ENCODE results near the gene ANKS3. TPM values are rescaled to one million over a fixed set of nuclear protein-coding genes. Genes with fewer than 3 reads are reported as not detected.

The ANKS3 gene
- total and polyA plus RNA-seq, 2 of the 8 experiments (the other 6 are each of a cell fraction or from before 2014, with no cell fraction given): 15.5 to 23.9 TPM

GRCh38 chr16:4667203-4667963, 66.7 kb downstream of the ANKS3 start:
- no peak for FAIRE-seq
- WGBS, 2 experiments (ENCODE audit: extremely low coverage in 1 of 2, insufficient coverage in 1 of 2, insufficient read length in 1 of 2, insufficient replicate concordance in 2 of 2, low coverage in 1 of 2, low lambda C conversion rate in 2 of 2, missing lambda C conversion rate in 1 of 2): 93% methylated on average over 20 of the region's 20 CpGs; no CpG with 5 or more reads in 1 of the 2 experiments

More at GRCh38 chr16:4667203-4667963, 66.7 kb downstream of the ANKS3 start:
- H2BK5ac ChIP-seq (ENCODE audit: low read depth, low read length): no peak overlapping the region; the same call in 1 of the 2 replicates
- no peak overlapping the region for H3K27ac ChIP-seq (ENCODE audit: low read depth, low read length)
- no peak overlapping the region for H4K5ac ChIP-seq (ENCODE audit: insufficient read length, low read depth, low read length)
- H2AFZ ChIP-seq (ENCODE audit: low read length): no peak overlapping the region
- H3K36me3 ChIP-seq (ENCODE audit: control insufficient read depth in 2 of 4, insufficient read depth in 4 of 4, low read length in 3 of 4): peaks cover 2 to 26% (median 19%) of the 10 kb centered on the region in 4 experiments; a peak in 7 of 8 replicates
- H4K20me1 ChIP-seq (replicated peaks in 1 of 2; ENCODE audit: control insufficient read depth in 1 of 2, insufficient read depth in 2 of 2, low read length in 2 of 2): peaks cover 0 to 14% of the 10 kb centered on the region in 2 experiments
- H4K91ac ChIP-seq (replicated peaks; ENCODE audit: insufficient read length, low read length): no peak overlapping the region
- H2BK12ac ChIP-seq (ENCODE audit: low read depth, low read length): no peak overlapping the region
- H2AK5ac ChIP-seq (ENCODE audit: low read depth, low read length): no peak overlapping the region
- H3K18ac ChIP-seq (ENCODE audit: extremely low read depth, low read length): no peak overlapping the region
- no peak overlapping the region for H3K14ac ChIP-seq (ENCODE audit: insufficient read length)
- no peak overlapping the region for H4K8ac ChIP-seq (ENCODE audit: extremely low read depth, insufficient read depth, low read length)
- H3K23me2 ChIP-seq (ENCODE audit: low read depth, low read length): peaks cover 6% of the 10 kb centered on the region
- peaks cover 0 to 2% (median 0%) of the 10 kb centered on the region in 4 experiments; a peak in 3 of 7 replicates for H3K4me1 ChIP-seq (replicated peaks in 1 of 4; ENCODE audit: control insufficient read depth in 3 of 4, insufficient read depth in 4 of 4, low read length in 3 of 4)
- no peak overlapping the region for H3K4me3 ChIP-seq (ENCODE audit: extremely low read depth in 1 of 4, insufficient read depth in 2 of 4, low read depth in 3 of 4, low read length in 4 of 4)
- no peak overlapping the region for H3K4me2 ChIP-seq (ENCODE audit: insufficient read depth in 1 of 2, low read depth in 2 of 2, low read length in 2 of 2)
- H3K27me3 ChIP-seq (replicated peaks in 1 of 4; ENCODE audit: control insufficient read depth in 3 of 4, extremely low read depth in 1 of 4, insufficient read depth in 3 of 4, low read length in 3 of 4): no peaks in the 10 kb centered on the region
- H3K9me3 ChIP-seq (ENCODE audit: insufficient read depth in 2 of 2, low read depth in 1 of 2, low read length in 1 of 2): no peaks in the 10 kb centered on the region
- POLR2A ChIA-PET (ENCODE audit: partially characterized antibody): interaction anchor here (0.8 to 1.5 kb wide), 3 partner anchors 14 to 28 kb away, joined by 3 to 4 read pairs (median 3); no protein-coding TSS in a partner anchor
- H2BK20ac ChIP-seq (ENCODE audit: low read length): no peak overlapping the region
- H3K9ac ChIP-seq (replicated peaks in 1 of 4; ENCODE audit: extremely low read depth in 1 of 4, low read depth in 3 of 4, low read length in 3 of 4): no peak overlapping the region
- no peak for TF ChIP-seq POLR2AphosphoS5 (IDR thresholded peaks at IDR 0.05; ENCODE audit: low read depth, low read length)
- TF ChIP-seq, protein P1, sequence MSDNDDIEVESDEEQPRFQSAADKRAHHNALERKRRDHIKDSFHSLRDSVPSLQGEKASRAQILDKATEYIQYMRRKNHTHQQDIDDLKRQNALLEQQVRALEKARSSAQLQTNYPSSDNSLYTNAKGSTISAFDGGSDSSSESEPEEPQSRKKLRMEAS (IDR thresholded peaks at IDR 0.05): no peak
- TF ChIP-seq, protein P2, sequence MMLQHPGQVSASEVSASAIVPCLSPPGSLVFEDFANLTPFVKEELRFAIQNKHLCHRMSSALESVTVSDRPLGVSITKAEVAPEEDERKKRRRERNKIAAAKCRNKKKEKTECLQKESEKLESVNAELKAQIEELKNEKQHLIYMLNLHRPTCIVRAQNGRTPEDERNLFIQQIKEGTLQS (IDR thresholded peaks at IDR 0.05; ENCODE audit: insufficient read depth, low read depth, low read length): no peak
- no peak for TF ChIP-seq GTF2F1 (IDR thresholded peaks at IDR 0.05; ENCODE audit: borderline replicate concordance, low read depth, low read length)
- no peak for TF ChIP-seq BRCA1 (IDR thresholded peaks at IDR 0.05; ENCODE audit: low read depth, low read length)
- TF ChIP-seq RBBP5 (IDR thresholded peaks at IDR 0.05; ENCODE audit: borderline replicate concordance, low read depth, low read length): no peak
- no peak for TF ChIP-seq TBP (IDR thresholded peaks at IDR 0.05; ENCODE audit: low read depth, low read length)
- no peak for TF ChIP-seq SIX5 (IDR thresholded peaks at IDR 0.05; ENCODE audit: low read depth, low read length)
- no peak overlapping the region for H3K4ac ChIP-seq (replicated peaks; ENCODE audit: insufficient read length, low read depth, low read length)
- CTCF ChIA-PET (ENCODE audit: partially characterized antibody): interaction anchor here (0.9 to 2.2 kb wide), 7 partner anchors 13 to 43 kb away, joined by 3 to 7 read pairs (median 4); partner anchors contain the start of gene MGRN1
- no peak overlapping the region for H2BK120ac ChIP-seq (replicated peaks; ENCODE audit: low read depth, low read length)
- no peak overlapping the region for H3K23ac ChIP-seq (ENCODE audit: insufficient read length)
- H3K56ac ChIP-seq (replicated peaks; ENCODE audit: insufficient read length, low read depth, low read length): no peak overlapping the region
- no peak overlapping the region for H2BK15ac ChIP-seq (ENCODE audit: low read length)
- no peak for DNase-seq (ENCODE audit: low read depth in 1 of 2, low spot score in 2 of 2)
- peaks cover 0 to 3% of the 10 kb centered on the region in 2 experiments; a peak in 1 of 4 replicates for H3K79me2 ChIP-seq (ENCODE audit: control insufficient read depth in 1 of 2, insufficient read depth in 2 of 2, low read length in 2 of 2)
- peaks cover 12% of the 10 kb centered on the region; the same call in 1 of the 2 replicates for H3K79me1 ChIP-seq (ENCODE audit: low read depth, low read length)

All from H1 (cell line).